Fibroblast of lung (primary cell): ENCODE data around the gene CYP19A1.

Source experiments
- CTCF ChIP-seq, 2 donors: IDR thresholded peaks in 1 of 2; conservative IDR thresholded peaks in 1 of 2; 1 replicate in 1 of 2; 2 replicates in 1 of 2; pipeline ENCODE4 v1.5.1; 2011 to 2012; ENCODE audit warnings: low read length in 2 of 2, control low read depth in 1 of 2, inconsistent platforms in 1 of 2, low read depth in 1 of 2, mild to moderate bottlenecking in 1 of 2
- EZH2 ChIP-seq: IDR thresholded peaks from 2 replicates; pipeline ENCODE4 v1.5.1; 2012; ENCODE audit warnings: low read length, control low read depth, mild to moderate bottlenecking; ENCODE audit errors: missing control alignments

DNA sequence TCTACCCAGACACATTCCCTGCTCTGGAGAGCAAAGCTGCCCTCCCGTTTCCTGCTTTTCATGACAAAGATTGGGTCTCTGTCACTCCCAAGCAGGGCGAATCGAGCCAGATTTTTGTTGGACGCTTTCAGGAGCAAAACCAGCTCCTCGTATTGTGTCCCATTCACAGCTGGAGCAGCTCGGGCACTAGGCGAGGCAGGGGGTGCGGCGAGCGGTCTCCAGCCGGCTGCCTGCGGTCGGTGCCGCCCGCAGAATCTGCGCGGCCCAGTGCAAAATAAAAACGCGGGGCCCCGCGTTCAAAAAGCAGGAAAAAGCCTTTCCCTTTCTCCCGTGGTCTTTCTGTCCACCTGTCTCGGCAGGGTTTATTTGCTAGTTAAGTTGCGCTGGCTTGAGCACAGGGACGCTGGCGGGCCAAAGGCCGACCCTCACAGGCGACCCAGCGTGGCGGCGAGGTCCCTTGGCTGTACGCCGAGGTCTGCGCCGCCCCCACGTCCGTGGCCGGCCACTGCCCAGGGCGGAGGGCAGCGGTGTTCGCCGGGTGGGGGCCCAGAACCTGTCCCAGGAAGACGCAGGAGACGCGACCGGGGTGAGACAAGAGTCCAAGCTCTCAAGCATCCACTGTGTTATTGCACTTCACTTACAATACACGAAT lies 71.2 kb downstream of the CYP19A1 start:
- TF ChIP-seq CTCF (conservative IDR thresholded peaks at IDR 0.05 in 1 of 2, IDR thresholded peaks at IDR 0.05 in 1 of 2; ENCODE audit: low read depth in 1 of 2, low read length in 2 of 2) = no peak
- TF ChIP-seq EZH2 = peak; percentile 14
